HG02678 (cell line): ENCODE data around the gene SRCIN1.

Experiments
- ATAC-seq: cut with Tn5 transposase; IDR thresholded peaks from one replicate; pipeline ENCODE4 v1.9.1; 2021; ENCODE audit warnings: mild to moderate bottlenecking, moderate library complexity; ENCODE audit not compliant: unreplicated experiment

Gene SRCIN1

DNA sequence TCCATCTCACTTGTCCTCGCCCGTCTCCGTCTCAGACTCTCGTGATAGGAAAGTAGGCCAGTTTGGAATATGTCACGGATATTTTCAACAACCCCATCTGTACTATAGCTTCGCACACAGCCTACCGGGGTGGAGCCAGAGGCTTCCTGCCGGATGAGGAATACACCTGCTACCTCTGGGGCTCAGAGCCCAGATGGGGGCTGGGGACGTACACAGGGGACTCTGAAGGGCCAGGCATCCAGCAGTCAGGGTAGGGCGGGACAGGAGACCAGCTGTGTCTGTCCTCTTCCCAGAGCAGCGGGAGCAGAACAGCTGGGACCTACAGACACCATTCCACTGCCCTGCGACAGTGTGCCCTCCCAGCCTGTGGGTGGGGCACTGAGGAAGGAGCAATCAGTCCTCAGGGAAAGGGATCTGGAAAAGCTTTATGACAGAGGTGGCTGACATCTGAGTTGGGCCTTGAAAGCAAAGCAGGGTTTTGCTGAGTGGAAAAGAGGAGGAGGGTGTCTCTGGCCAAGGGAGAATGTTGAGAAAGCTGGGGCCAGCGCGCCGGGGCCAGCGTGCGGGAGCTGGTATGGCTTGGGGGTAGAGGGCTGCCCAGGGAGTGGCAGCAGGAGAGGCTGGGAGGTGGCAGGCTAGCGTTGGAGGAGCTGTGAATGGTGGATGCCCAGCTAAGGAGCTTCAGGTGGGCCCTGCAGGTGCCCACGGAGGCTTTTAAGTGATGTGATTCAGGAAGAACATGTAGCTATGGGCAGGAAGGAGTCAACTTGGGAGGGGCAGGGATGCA is 11.5 kb upstream of the SRCIN1 start:
- no peak for ATAC-seq

GRCh38 chr17:38616361-38616760 is 10.6 kb upstream of the SRCIN1 start:
- no peak for ATAC-seq

DNA sequence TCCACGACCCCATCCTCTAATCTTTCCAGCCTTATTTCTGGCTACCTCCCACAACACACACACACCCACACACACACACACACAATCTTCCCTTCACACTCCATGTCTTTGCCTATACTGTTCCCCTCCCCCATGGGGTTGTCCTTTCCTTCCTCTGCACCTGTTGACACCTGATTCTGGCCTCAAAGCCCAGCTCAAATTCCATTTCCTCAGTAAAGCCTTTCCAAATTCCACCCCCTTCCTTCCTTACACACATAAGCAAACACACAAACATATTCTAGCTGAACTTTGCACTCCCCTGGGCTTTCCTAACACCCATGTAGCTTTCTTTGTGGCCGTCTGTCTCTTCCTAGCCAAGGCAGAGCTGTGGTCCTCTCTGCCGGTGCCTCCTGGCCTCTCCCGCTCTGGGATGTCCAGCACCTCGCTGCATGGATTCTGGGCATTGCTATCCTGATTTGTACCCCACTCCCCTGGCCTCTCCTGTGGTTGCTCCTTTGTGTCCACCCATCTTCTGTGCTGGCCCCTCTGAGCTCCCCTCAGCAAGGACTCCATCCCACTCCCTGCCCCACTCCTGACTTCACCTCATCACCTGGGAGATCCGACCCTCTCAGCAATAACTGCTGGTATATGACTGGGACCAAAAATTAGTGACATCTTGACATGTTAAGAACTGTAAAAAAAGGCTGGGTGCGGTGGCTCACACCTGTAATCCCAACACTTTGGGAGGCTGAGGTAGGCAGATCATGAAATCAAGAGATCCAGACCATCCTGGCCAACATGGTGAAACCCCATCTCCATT is 8.4 kb upstream of the SRCIN1 start:
- no peak for ATAC-seq

GRCh38 chr17:38613525-38613980 is 7.8 kb upstream of the SRCIN1 start:
- no peak for ATAC-seq

DNA sequence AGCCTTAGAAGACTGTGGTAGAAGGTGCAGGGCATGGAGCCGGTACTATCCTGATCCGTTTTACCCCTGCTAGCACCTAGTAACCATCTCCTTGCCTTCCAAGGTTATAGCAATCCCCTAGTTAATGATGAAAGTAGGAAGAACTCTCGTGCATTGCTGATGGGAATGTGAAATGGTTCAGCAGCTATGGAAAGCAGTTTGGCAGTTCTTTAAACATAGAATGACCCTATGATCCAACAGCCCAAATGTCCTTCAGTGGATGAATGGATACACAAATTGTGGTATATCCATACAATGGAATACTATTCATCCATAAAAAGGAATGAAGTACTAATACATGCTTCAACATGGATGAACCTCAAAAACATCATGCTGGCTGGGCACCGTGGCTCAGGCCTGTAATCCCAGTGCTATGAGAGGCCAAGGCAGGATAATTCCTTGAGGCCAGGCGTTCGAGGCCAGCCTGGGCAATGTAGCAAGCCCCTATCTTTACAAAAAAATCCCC is 6.2 kb upstream of the SRCIN1 start:
- no peak for ATAC-seq

GRCh38 chr17:38611070-38611786 is 5.5 kb upstream of the SRCIN1 start:
- no peak for ATAC-seq

DNA sequence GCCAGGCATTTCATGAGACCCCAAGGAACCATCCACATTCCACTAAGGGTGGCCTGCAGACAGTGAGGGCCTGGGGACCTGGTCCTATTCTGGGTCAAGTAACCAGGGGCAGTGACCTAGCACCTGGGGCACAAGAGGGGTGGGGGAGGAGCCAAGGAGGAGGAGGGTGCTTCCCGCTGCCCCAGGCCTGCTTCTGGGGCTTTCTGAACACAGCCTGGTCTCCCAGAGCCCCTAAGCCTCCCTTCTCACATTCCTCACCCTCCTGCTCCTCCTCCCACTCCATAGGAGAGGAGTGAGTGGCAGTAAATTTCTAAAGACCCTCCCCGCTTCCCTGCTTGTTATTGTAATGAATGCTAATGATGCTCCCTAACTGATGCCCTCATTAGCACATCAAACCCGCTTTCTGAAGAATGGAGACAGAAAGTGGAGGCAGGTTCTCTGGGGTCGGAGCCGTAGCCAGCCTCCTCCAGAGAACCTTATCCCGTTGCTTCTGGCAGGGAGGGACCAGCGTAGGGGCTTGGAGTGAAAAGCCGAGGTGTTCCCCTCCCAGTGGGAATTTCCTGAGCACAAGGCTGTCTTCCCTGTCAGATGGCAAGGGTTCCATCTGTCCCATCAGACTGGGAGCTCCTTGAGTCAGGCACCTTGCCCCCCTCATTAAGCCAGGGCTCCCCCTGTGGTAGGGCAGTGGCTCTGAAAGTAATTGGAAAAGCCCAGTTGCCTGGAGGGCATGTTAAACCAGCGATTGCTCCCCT is 3.7 kb upstream of the SRCIN1 start:
- no peak for ATAC-seq

DNA sequence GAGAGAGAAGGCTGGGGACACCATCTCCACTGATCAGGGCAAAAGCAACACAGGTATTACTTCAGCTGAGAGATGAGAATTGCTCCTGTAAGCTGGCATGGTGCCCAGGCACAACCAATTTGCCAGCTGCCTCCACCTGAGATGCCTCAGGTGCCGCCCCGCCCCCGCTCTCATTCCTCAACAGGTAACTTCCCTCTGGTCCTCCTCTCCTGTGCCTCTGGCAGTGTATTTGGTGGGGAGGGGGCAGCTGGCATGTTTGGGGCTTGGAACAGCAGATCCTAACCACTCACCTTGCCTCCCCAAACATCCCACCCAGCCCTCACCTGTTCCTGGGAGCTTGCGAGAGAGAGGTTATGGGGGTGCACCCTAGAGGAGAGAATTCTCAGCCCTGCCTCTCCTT is 2.9 kb upstream of the SRCIN1 start:
- no peak for ATAC-seq

- no peak for ATAC-seq
Observed at GRCh38 chr17:38606646-38607611, 1.2 kb upstream of the SRCIN1 start.

- no peak for ATAC-seq
Observed at GRCh38 chr17:38605411-38605840, 326 bp downstream of the SRCIN1 start.

- no peak for ATAC-seq
Observed at GRCh38 chr17:38604479-38605403, 1.0 kb downstream of the SRCIN1 start.

GRCh38 chr17:38603786-38604478 is 1.8 kb downstream of the SRCIN1 start:
- no peak for ATAC-seq

GRCh38 chr17:38602956-38603785 is 2.6 kb downstream of the SRCIN1 start:
- no peak for ATAC-seq

GRCh38 chr17:38602453-38602852 is 3.3 kb downstream of the SRCIN1 start:
- ATAC-seq, result no peak

DNA sequence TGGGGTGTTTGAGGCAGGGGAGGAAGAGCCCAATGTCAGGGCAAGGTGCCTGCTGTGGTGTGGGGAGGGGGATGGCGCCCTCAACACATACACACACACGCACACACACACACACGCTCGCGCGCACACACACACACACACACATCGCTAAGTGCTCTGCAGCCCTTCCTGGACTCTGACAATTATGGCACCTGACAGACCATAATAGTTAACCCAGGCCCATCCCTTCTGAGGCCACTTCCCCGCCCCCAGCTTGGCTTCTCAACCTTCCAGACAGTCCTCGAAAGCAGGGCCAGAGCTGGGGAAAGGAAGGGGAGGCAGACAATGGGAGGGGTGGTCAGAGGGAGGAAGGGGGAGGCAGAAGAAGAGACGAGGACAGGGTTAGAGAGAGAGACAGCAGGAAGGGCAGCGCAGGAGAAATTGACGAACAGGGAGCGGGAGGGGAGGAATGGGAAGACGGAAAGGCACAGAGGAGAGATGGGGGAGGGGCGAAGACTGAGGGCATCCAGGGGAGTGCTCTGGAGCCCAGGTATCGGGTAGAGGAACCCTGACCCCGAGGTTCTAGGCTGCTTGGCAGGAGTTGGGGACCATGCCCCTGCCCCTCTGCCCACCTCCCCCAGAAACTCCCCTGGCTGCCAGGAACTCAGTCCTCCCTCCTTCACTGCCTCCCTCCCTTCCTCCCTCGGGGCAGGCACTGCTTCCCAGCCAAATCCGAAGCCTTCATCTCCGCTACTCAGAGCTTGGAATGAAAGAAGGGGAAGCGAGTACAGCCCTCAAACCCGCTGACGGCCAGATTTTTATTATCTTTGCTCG is 4.0 kb downstream of the SRCIN1 start:
- no peak for ATAC-seq

- ATAC-seq, result no peak
Observed at GRCh38 chr17:38600906-38601305, 4.8 kb downstream of the SRCIN1 start.
